GM12892 (cell line): ENCODE data around the gene PRDM16.

Experiments
- POLR2A ChIP-seq: IDR thresholded peaks from 2 replicates; pipeline ENCODE4 v1.6.1; 2011; ENCODE audit warnings: low read depth, low read length, control low read depth
- POLR2AphosphoS5 ChIP-seq: IDR thresholded peaks from 2 replicates; pipeline ENCODE4 v1.6.1; 2011; ENCODE audit warnings: low read depth, low read length, control low read depth
- TAF1 ChIP-seq: IDR thresholded peaks from 2 replicates; pipeline ENCODE4 v1.6.1; 2011; ENCODE audit warnings: low read depth, mild to moderate bottlenecking, control low read depth, low read length, borderline replicate concordance

DNA sequence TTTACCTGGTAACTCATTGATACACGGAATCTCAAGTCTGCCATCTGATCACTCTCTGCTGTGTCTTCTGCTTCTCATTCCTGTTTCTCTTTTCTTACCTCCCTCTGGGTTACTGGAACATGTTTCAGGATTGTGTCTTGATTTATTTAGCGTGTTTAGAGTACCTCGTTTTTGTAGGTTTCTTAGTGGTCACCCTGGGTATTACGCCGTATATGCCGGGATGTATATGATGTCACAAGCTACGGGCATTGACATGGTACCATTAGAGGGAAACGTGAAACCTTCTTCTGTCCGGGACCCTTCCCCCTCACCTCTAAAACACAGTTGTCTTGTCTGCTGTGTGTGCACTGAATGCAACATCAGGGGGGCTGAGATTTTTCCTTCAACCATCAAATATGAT is 45.0 kb upstream of the PRDM16 start:
- no peak for TF ChIP-seq POLR2A
- TF ChIP-seq POLR2AphosphoS5, result no peak
- no peak for TF ChIP-seq TAF1
